RPMI7951 (cell line): Measurements from ENCODE around the gene DCUN1D2. TPM values are rescaled to one million over a fixed set of nuclear protein-coding genes. Genes with fewer than 3 reads are reported as not detected.
A peak's percentile ranks its signal among the peaks of the same experiment; 100 is the strongest.
"Not testable (repeated sequence)": the region's sequence is repeated elsewhere in the genome, so short reads cannot be mapped to it uniquely, and the experiment has no call there.

Experiments used
- DNase-seq: peaks from one replicate; pipeline ENCODE4 v3.0.0-alpha.2; 2012; ENCODE audit warnings: low read depth
- total RNA-seq: library from RNA; depleted of rRNA; stranded (reverse); fragments of >200 nt; shearing (Covaris generic); gene quantifications from 2 replicates; pipeline ENCODE4 v1.2.3, GENCODE V29; 2014

Gene DCUN1D2
- total RNA-seq, 1 experiment from 2014 or later, result 3.6 TPM

- DNase-seq, result no peak
These were observed 25.2 kb downstream of the DCUN1D2 start for GRCh38 chr13:113465300-113465699.

GRCh38 chr13:113464476-113464875 lies 26.0 kb downstream of the DCUN1D2 start:
- no peak for DNase-seq

- DNase-seq, result no peak
These were observed 29.3 kb downstream of the DCUN1D2 start for GRCh38 chr13:113461022-113461751.

- no peak for DNase-seq
These were observed 29.9 kb downstream of the DCUN1D2 start for GRCh38 chr13:113460599-113460998.

- DNase-seq, result no peak
These were observed 30.4 kb downstream of the DCUN1D2 start for GRCh38 chr13:113460064-113460555.

- no peak for DNase-seq
These were observed 32.1 kb downstream of the DCUN1D2 start for GRCh38 chr13:113458253-113459065.

GRCh38 chr13:113457510-113457909 lies 33.0 kb downstream of the DCUN1D2 start:
- no peak for DNase-seq

- DNase-seq, result no peak
These were observed 34.3 kb downstream of the DCUN1D2 start for GRCh38 chr13:113456116-113456702.

- no peak for DNase-seq
These were observed 35.1 kb downstream of the DCUN1D2 start for GRCh38 chr13:113455384-113455783.

- DNase-seq, result no peak
These were observed 35.6 kb downstream of the DCUN1D2 start for GRCh38 chr13:113454936-113455335.

- DNase-seq, result no peak
These were observed 37.3 kb downstream of the DCUN1D2 start, which contains the start of gene ADPRHL1 for GRCh38 chr13:113452942-113453901. Gene ADPRHL1, minus strand, starts transcription at chr13:113453488. Its CDS starts 51 bp downstream, at chr13:113453437.

GRCh38 chr13:113452466-113452865 lies 38.0 kb downstream of the DCUN1D2 start:
- DNase-seq, result no peak

GRCh38 chr13:113451951-113452421 lies 38.5 kb downstream of the DCUN1D2 start:
- DNase-seq, result no peak

- peak; percentile 18 for DNase-seq
These were observed 39.5 kb downstream of the DCUN1D2 start for GRCh38 chr13:113450861-113451620.

- DNase-seq, result not testable (repeated sequence)
These were observed 40.2 kb downstream of the DCUN1D2 start for GRCh38 chr13:113450348-113450744.

- DNase-seq, result no peak
These were observed 40.7 kb downstream of the DCUN1D2 start for GRCh38 chr13:113449693-113450347.

GRCh38 chr13:113448885-113449692 lies 41.4 kb downstream of the DCUN1D2 start:
- no peak for DNase-seq

GRCh38 chr13:113448545-113448884 lies 42.0 kb downstream of the DCUN1D2 start:
- DNase-seq, result no peak

GRCh38 chr13:113447596-113447995 lies 42.9 kb downstream of the DCUN1D2 start:
- DNase-seq, result no peak
